ENCODE data around the gene ELL2. TPM values are rescaled to one million over a fixed set of nuclear protein-coding genes. Genes with fewer than 3 reads are reported as not detected.
"Not testable (repeated sequence)": the region's sequence is repeated elsewhere in the genome, so short reads cannot be mapped to it uniquely, and the experiment has no call there.

Gene ELL2
- total RNA-seq, 1 donor from 2014 or later, result 52.8 TPM

GRCh38 chr5:95876782-95877181, 84.9 kb downstream of the ELL2 start:
- no peak overlapping the region for H3K4me3 ChIP-seq (ENCODE audit: low read depth, low read length)
- DNase-seq (ENCODE audit: low read depth), result no peak
- no peak for TF ChIP-seq CTCF (conservative IDR thresholded peaks at IDR 0.05; ENCODE audit: low read depth, low read length)

DNA sequence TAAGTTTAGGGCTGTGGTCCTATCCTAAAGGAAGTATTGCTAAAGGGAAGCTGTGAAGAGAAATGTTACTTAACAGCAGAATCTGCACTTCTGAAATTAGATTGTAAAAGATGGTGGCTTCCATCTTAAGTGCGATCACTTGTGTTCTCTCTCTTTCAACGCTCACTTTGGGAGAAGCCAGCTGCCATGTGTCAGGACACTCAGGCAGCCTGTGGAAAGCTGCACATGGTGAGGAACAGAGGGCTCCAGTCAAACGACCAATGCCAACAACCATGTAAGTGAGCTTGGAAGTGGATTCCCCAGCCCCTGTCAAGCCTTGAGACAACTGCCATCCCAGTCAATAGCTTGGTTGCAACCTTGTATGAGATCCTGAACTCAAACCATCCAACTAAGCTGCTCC, 87.4 kb downstream of the ELL2 start:
- H3K4me3 ChIP-seq (ENCODE audit: low read depth, low read length), result no peak overlapping the region
- no peak for TF ChIP-seq CTCF (conservative IDR thresholded peaks at IDR 0.05; ENCODE audit: low read depth, low read length)
- no peak for DNase-seq (ENCODE audit: low read depth)

- no peak for TF ChIP-seq CTCF (conservative IDR thresholded peaks at IDR 0.05; ENCODE audit: low read depth, low read length)
- no peak for DNase-seq (ENCODE audit: low read depth)
- H3K4me3 ChIP-seq (ENCODE audit: low read depth, low read length), result no peak overlapping the region
Observed at GRCh38 chr5:95873351-95873750, 88.3 kb downstream of the ELL2 start.

- TF ChIP-seq CTCF (conservative IDR thresholded peaks at IDR 0.05; ENCODE audit: low read depth, low read length), result no peak
- H3K4me3 ChIP-seq (ENCODE audit: low read depth, low read length), result no peak overlapping the region
- no peak for DNase-seq (ENCODE audit: low read depth)
Observed at GRCh38 chr5:95872346-95873268, 89.0 kb downstream of the ELL2 start.

- no peak for DNase-seq (ENCODE audit: low read depth)
- TF ChIP-seq CTCF (conservative IDR thresholded peaks at IDR 0.05; ENCODE audit: low read depth, low read length), result no peak
- no peak overlapping the region for H3K4me3 ChIP-seq (ENCODE audit: low read depth, low read length)
Observed at GRCh38 chr5:95871146-95871806, 90.4 kb downstream of the ELL2 start.

DNA sequence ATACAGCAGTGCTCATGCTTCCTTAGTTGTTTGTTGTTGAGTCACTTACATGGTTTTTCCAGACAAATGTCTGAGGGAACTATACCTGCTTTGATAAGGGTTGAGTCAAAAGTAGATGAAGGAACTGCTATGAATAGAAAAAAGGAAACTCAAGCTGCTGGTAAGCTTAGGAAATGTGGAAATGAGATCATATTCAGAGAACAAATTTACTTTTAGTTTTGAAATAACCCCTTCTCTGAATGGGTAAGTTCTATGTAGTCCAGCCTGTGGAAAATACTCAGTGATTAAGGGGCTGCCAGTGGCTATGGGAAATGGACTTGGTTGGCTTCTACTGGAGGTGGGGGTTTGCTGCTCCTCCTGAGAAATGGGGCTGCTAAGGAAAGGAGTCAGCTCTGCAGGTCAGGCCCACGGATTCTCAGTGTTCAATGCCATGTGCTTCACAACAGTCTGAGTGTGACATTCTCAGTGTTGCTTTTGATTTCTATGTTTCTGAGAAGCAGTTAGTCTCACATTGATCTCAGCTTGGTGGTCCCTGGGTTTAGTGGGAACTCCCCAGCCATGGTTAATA, 91.5 kb downstream of the ELL2 start:
- H3K4me3 ChIP-seq (ENCODE audit: low read depth, low read length), result no peak overlapping the region
- TF ChIP-seq CTCF (conservative IDR thresholded peaks at IDR 0.05; ENCODE audit: low read depth, low read length), result no peak
- DNase-seq (ENCODE audit: low read depth), result no peak

DNA sequence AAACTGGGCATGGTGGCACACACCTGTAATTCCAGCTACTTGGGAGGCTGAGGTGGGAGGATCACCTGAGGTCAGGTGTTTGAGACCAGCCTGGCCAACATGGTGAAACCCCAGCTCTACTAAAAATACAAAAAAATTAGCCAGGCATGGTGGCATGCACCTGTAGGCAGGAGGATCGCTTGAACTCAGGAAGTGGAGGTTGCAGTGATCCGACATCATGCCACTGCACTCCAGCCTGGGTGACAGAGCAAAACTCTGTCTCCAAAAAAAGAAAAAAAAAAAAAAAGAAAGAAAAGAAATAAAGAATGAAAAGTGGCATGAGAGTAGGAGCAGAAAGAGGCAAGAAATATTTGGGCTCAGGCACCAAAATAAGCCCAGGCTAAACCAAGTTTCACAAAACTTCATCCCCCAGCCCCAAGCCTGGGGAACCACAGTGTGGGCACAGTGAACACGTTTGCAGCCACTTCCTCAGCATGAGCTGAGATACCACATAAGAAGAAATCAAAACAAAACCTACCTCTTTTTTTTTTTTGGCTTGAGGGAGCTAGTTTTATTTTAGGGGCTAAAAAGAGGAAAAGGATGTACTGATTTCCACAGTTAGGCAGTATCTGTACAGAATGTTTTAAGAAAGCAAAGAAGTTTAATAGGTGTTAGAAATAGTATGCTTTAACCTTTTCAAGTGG, 92.3 kb downstream of the ELL2 start:
- H3K4me3 ChIP-seq (ENCODE audit: low read depth, low read length); DNase-seq (ENCODE audit: low read depth): not testable (repeated sequence)
